GM21367 (cell line): ENCODE data around the gene FBXL7.

ENCODE experiments used
- ATAC-seq: cut with Tn5 transposase; IDR thresholded peaks from one replicate; pipeline ENCODE4 v1.9.1; 2021; ENCODE audit not compliant: unreplicated experiment

FBXL7 gene

GRCh38 chr5:15932066-15932465 is 432.1 kb downstream of the FBXL7 start:
- no peak for ATAC-seq

GRCh38 chr5:15933259-15934207 is 433.6 kb downstream of the FBXL7 start:
- no peak for ATAC-seq

GRCh38 chr5:15936505-15937245 is 436.7 kb downstream of the FBXL7 start:
- no peak for ATAC-seq

- no peak for ATAC-seq
These were observed 437.7 kb downstream of the FBXL7 start for GRCh38 chr5:15937708-15938107.

GRCh38 chr5:15938186-15938585 is 438.2 kb downstream of the FBXL7 start:
- no peak for ATAC-seq

- no peak for ATAC-seq
These were observed 439.0 kb downstream of the FBXL7 start for GRCh38 chr5:15938961-15939360.

DNA sequence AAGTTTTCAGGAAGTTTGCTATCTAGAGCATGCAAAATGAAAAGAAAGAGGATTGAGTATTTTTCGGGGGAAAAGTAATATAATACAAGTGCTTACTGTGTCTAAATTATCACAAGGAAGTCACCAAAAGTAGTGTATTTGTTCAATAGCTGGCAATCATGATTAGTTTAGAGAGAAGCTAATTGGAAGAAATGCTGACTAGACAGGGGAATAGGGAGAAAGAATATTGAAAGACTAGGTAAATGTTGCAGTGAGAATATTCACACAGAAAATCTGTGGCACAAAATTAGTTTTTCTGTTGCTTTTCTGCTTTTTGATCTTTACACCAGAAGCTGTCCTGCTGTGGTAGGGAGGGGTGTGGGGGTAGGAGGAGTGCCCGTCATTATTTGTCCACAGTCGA is 440.9 kb downstream of the FBXL7 start:
- ATAC-seq: no peak

GRCh38 chr5:15943487-15943886 is 443.5 kb downstream of the FBXL7 start:
- ATAC-seq: no peak

DNA sequence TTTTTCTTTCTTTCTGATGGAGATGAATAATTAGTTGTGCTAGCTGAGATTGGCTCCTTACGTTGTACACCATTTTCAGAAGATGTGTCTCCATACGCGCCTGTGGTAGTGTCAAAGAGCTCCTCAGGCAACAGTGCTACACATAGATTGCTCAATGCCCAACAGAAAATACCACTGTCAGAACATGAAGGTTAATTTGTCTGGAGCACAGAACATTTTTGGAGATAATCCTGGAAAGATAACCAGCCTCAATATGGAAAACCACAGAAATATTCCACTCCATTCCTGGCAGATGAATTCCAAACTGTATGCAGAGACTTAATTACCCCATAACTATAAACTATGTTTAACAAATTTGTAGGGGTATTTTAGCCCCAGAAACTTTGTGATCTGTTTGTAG is 446.0 kb downstream of the FBXL7 start:
- no peak for ATAC-seq

DNA sequence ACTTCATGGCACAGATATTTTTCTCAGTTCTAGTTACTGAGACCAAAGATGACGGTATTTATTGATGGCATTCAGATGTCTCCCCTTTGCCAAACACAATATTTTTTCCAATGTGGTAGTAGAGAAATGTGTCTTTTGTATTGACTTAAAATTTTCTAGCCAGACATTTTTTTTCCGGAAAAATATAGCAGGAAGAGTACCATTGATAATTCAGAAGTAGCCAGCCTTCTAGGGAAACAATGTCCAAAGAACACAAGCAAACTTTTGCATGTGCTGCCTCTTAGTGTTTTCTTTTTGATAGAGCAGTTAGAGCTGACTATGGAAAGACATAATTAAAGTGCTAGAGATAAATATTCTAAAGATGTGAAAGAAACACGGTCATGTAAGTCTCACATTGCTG is 448.2 kb downstream of the FBXL7 start:
- ATAC-seq: no peak

DNA sequence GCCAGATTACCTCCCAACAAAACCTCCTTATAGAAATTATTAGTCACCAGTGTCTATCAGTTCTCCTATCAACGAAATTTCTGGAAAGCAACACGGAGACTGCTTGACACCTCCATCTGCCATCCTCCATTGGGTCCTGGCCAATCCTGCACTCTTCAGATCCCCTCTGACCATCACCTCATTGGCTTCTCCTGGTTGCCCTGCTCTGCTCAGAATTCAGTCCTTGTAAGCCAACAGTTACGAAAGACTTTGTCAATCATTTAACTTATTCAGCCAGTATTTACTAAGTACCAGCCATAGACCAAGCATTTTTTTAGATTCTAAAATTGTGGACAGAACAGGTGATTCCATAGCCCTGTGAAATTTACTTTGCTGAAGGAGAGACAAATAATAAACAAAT is 451.1 kb downstream of the FBXL7 start:
- no peak for ATAC-seq

GRCh38 chr5:15951550-15951949 is 451.6 kb downstream of the FBXL7 start:
- ATAC-seq: no peak

GRCh38 chr5:15956622-15957021 is 456.6 kb downstream of the FBXL7 start:
- ATAC-seq: no peak

- no peak for ATAC-seq
These were observed 457.1 kb downstream of the FBXL7 start for GRCh38 chr5:15957124-15957523.

- no peak for ATAC-seq
These were observed 459.6 kb downstream of the FBXL7 start for GRCh38 chr5:15959370-15960164.

DNA sequence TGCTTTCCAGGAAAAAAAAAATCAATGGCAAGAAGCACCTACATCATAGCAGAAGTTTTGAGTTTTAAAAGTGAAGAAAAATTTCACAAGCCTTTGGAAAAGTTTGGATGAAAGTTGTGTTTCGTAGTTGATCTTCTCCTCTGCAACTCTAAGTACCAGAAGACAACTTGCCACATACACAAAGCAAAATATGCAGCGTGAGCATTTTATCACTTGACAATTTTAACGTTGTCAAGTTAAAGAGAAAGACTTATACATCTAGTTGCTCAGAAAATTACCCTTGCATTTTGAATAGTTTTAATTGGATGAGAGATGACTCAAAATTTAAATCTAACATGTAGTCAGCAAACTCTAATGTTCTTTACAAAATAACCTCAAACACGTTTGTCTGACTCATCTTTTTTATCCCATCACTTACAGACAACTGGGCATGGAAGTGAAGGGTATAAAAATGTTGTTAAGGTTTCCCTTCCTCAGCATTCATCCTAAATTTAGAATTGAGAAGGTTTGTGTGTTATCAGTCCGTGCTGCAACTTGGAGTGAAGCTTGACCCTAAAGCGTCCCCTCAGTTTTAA is 466.2 kb downstream of the FBXL7 start:
- no peak for ATAC-seq

GRCh38 chr5:15966651-15967050 is 466.7 kb downstream of the FBXL7 start:
- no peak for ATAC-seq

GRCh38 chr5:15968993-15969392 is 469.0 kb downstream of the FBXL7 start:
- ATAC-seq: no peak

DNA sequence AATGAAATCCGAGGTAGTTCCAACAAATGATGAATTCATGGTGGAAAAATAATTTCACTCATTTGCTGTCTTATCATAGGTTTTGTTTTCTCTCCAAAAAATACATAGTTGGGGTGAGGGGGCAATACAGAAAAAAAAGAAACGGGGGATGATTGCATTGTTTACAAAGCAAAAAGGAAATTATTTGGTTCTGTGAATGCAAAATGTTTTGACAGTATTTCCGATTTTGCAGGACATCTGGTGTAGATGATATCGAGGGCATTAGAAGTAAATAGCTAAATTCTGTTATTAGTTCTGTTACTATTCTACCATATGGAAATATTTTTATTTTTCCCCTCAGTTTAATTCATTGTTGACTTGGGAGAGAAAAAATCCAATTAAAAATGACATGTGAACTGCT is 477.9 kb downstream of the FBXL7 start:
- ATAC-seq: no peak

DNA sequence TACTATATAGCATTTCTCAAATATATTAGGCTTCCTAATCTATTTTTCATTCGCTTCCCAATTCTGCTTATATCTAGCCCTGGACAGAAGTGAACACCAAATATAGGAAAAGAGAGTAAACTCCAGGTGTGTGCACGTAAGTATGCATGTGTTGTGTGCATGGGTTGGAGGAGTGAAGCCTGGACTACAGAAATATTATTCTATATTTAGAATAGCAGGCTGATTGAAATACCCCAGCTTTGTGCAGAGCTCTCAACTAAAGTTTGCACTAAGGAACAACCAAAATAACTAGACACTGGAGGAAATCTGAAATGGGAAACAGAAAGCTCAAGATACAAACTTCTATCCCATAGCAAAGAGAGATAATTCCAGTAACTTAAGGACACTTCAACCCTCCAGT is 480.9 kb downstream of the FBXL7 start:
- no peak for ATAC-seq

- no peak for ATAC-seq
These were observed 483.4 kb downstream of the FBXL7 start for GRCh38 chr5:15983392-15983791.
